ENCODE data around the gene AFF1.
"Not testable (repeated sequence)": the region's sequence is repeated elsewhere in the genome, so short reads cannot be mapped to it uniquely, and the experiment has no call there.

AFF1 gene

DNA sequence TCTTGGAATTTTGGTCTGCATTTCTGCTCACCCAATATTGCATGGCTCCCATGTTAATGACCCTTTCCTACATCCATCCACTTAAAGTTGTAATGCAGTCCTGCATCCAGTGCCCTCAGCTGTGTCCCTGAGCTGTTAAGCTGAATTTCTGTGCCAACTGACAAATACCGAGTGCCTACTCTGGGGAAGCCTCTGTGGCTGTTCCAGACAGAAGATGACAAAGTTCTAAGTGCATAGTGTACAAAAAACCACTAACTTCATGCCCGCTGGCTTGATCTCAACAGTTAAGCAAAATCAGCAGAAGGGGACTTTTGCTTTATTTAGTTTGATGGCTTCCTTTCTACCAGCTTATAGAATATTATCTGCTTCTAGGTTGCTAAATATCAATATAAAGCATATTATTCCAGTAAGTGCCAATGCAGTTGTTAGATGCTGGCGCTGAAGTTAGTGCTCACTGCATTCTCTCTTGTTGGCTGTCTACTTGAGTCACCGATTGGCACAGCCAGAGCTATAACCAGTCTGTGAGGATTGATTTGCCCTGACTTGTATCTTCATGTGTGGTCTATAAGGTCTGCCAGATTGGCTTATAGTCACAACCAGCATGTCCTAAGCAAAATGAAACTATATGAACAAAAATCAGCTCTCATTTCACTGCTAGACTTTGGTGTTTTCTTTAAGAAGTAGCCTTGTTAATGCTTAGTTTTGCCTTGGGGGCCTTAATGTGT is 186.7 kb downstream of the AFF1 start:
- no peak for DNase-seq

DNA sequence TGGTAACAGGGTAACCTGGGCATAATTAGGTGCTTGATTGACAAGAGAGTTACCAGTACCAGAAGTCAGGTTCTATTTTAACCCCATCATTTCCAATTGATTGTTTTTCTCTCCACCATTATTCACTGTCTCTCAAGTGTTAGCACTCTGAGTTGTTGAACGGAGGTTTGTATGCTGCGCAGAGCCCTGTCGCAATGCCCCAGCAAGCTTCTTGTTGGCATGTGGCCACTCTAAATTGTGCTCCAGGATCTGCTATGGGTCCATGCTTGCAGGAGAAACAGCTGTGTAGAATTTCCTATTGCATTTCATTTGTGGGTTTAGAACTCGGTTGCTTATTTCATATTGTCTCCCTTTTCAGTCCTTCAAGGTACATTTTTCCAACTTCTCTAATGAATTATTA is 187.4 kb downstream of the AFF1 start:
- no peak for DNase-seq

DNA sequence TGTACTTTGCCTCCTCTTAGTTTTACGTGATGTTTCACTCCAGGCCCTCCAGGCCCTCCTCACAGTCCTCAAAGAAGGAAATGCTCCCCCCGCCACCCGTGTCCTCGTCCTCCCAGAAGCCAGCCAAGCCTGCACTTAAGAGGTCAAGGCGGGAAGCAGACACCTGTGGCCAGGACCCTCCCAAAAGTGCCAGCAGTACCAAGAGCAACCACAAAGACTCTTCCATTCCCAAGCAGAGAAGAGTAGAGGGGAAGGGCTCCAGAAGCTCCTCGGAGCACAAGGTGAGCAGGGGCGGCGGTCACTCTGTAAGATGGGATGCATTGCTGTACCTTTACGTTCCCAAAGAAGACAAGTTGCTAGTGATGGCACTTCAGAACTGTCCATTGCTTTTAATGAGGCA is 191.2 kb downstream of the AFF1 start:
- DNase-seq: no peak

DNA sequence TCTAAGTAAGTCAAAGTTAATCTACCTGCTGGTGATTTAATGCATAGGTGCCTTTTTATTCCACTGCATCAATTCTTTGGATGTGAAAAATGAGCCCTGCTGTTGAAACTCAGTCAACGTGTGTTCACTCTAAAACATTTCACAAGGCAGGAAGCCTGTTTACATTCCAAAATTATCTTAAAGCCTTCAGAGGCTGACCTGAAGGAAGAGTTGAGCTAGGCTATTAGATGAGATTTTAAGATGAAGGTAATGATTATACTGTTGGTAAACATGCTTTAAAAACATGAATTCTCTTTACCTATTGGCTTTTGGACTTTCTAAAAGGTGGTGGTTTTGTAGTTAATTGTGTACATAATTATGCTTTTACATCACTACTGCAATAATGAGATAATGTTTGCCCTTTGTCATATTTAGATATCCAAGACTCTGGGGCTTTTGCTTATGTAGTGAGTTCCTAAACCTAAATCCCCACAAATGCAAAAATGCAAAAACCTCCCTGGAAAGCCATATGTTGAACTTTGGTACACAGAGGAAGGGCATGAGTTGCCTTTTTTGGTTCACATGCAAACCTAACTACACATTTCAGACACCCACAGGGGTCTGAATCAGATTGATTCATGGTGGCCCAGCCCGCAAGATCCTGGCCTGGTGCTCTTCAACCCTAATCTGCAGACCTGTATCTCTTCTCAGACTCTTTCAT is 193.3 kb downstream of the AFF1 start:
- no peak for DNase-seq

GRCh38 chr4:87129681-87130080 is 194.9 kb downstream of the AFF1 start:
- DNase-seq: no peak

GRCh38 chr4:87130985-87131703 is 196.3 kb downstream of the AFF1 start:
- no peak for DNase-seq

- DNase-seq: no peak
Observed at GRCh38 chr4:87132035-87132434, 197.2 kb downstream of the AFF1 start.

DNA sequence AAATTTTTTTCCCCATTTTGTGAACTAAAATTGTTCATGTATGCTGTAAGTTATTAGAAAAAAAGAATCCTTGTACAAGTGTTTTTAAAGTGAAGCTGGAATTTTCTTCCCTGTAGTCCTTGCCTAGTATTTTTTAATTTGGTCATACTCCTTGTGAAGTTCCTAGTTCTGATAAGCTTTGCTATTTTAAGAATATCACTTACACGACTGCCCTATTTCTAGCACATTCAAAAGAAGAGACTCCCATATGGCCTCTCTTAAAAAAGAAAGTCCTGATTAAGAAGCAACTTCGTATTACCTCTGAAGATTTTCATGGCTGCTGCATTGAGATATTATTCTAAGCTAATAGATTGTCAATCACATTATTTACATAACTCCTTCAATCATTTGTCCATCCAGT is 198.4 kb downstream of the AFF1 start:
- DNase-seq: no peak

GRCh38 chr4:87134122-87134521 is 199.3 kb downstream of the AFF1 start:
- DNase-seq: no peak

- DNase-seq: no peak
Observed at GRCh38 chr4:87141428-87141827, 206.6 kb downstream of the AFF1 start.

GRCh38 chr4:87144356-87144755 is 209.5 kb downstream of the AFF1 start:
- no peak for DNase-seq

DNA sequence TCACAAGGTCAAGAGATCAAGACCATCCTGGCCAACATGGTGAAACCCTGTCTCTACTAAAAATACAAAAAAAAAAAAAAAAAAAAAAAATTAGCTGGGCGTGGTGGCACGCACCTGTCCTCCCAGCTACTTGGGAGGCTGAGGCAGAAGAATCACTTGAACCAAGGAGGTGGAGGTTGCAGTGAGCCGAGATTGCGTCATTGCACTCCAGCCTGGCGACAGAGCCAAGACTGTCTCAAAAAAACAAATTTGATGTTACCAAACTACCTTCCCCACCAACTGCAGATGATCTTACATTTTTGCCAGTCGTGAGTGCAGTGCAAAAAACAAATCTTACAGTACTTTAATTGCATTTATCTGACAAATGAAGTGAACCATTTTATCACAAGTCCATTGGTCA is 211.1 kb downstream of the AFF1 start:
- not testable (repeated sequence) for DNase-seq

DNA sequence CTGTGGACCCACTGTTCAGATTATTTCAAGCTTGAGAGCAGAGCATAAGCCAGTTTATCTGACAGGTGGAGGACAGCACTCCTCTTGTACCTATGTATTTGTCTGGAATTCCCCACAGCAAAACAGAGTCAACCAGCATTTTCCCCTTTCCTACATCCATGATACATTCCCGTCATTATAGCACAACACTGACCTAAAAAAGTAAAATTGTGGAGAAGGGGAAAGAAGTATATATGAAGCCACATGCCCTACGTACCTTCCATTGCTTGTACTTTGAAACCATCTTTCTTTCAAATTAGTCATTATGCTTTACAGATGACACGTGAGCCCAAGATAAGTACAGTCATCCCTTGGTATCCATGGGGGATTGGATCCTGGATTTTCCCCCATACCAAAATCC is 212.3 kb downstream of the AFF1 start:
- DNase-seq: no peak

- no peak for DNase-seq
Observed at GRCh38 chr4:87150498-87151261, 215.9 kb downstream of the AFF1 start.

DNA sequence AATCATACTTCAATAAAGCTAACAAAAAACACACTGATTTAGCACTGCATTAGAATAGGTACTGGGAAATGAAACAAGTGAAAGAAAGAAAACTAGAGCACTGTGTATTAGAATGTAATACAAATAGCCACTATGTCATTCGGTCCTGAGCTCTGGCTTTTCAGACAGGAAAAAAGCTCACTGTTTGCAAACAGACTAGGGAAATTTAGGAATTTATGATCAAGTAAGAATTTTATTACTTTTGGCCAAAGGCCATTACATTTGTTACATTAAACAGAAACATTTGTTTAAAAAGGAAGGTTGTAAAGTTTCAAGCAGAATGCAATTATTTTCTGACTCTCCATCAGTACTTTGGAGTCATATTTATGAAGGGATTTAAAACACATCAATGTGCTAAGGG is 216.9 kb downstream of the AFF1 start:
- no peak for DNase-seq

DNA sequence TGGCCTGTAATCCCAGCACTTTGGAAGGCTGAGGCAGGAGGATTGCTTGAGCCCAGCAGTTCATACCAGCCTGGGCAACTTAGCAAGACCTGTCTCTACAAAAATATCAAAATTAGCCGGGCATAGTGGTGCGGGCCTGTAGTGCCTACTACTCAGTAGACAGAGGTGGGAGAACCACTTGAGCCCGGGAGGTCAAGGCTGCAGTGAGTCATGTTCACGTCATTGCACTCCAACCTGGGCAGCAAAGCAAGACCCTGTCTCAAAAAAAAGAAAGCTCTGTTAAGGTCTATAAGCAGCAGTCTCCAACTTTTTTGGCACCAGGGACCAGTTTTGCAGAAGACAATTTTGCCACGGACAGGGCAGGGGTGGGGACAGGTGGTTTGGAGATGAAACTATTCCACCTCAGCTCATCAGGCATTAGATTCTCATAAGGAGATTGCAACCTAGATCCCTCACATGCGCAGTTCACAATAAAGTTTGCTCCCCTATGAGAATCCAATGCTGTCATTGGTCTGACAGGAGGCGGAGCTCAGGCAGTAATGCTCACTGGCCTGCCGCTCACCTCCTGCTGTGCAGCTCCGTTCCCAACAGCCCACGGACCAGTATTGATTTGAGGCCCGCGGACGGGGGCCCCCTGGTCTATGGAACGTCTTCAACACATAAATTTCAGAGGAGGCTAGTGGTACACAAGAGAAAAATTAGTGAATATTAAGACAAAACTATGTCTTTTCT is 217.7 kb downstream of the AFF1 start:
- DNase-seq: no peak

DNA sequence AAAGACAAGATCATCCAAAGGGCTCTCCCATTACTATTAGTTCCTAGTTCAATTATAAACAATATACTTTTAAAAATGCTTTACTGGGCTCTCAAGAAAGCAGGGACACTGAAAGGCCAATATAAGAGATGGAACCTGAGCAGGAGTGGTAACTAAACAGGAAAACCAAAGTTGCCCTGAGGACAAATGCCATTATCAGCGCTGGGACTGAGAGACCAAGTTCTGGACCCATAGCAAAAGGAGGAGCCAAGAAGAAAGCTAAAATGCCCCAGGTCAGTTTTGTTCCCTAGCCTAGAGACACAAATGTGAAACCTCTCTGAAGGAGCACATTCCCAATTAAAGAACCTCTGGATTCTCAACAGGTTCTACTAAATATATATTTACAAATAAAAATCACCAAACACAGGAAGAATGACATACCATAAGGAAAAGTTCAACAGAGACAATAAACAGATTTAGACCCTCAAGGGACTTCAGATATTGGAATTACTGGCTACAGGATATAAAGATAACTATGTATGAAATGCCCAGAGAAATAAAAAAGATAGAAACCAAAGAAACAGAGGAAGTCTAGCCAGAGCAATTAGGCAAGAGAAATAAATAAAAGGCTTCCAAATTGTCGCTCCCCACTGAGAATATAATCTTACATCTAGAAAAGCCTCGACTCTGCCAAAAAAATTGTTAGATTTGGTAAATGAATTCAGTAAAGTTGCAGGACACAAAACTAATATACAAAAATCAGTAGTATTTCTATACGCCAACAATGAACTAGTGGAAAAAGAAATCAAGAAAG is 218.5 kb downstream of the AFF1 start:
- DNase-seq: no peak

GRCh38 chr4:87165892-87166291 is 231.1 kb downstream of the AFF1 start:
- DNase-seq: no peak

- no peak for DNase-seq
Observed at GRCh38 chr4:87166296-87166854, 231.6 kb downstream of the AFF1 start.

- no peak for DNase-seq
Observed at GRCh38 chr4:87171944-87172343, 237.1 kb downstream of the AFF1 start.

DNA sequence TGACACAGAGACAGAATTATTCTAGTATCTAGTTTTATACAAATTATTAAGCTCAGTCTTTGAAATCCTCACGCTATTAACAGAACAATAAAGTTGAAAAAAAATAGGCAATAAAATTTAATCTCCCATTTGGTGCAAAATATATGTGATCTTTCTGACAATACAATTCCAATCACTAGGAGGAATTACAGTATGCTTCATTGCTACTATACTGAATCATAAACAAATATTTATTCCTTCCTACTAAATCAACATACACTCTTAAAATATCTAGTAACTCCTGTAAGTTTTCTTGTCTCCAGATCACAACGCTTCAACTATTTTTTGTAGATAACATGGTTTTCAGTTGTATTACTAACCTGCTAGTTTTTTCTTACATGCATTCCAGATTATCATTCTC is 239.9 kb downstream of the AFF1 start:
- DNase-seq: no peak
